ENCODE data around the gene RARRES2.
"Not testable (repeated sequence)": the region's sequence is repeated elsewhere in the genome, so short reads cannot be mapped to it uniquely, and the experiment has no call there.

Gene RARRES2

DNA sequence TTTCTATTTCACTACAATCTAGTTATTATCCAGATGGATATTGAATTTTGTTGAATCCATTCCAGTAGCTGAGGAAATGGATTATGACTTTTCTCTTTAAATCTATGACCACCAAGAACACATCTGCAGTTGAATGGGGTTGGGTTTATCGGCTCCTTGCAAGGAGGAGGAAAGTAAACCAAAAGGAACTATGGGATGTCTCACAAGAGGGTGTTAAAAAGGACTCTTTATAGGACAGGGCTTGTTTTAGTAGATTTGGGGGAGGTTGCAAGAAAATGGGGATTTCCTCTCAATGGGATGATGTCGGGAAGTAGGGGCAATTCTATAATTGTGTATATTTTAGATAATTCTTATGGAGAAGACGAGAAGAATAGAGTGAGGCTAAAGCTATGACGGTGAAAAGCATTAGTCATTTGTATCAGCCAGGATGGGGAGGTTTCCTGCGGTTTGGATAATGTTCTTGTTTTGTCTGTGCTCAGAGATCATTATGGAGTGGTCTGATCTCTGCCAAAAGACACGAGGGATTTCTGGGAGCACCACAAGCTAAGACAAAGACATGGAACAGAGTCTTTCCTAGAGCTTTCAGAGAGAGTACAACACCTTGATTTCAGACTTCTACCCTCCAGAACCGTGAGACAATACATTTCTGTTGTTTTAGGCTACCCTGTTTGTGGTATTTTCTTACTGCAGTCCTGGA, 23.5 kb downstream of the RARRES2 start:
- no peak for DNase-seq (ENCODE audit: low read depth in 2 of 2)

GRCh38 chr7:150316987-150317386, 24.4 kb downstream of the RARRES2 start:
- DNase-seq (ENCODE audit: low read depth in 2 of 2), result not testable (repeated sequence)

DNA sequence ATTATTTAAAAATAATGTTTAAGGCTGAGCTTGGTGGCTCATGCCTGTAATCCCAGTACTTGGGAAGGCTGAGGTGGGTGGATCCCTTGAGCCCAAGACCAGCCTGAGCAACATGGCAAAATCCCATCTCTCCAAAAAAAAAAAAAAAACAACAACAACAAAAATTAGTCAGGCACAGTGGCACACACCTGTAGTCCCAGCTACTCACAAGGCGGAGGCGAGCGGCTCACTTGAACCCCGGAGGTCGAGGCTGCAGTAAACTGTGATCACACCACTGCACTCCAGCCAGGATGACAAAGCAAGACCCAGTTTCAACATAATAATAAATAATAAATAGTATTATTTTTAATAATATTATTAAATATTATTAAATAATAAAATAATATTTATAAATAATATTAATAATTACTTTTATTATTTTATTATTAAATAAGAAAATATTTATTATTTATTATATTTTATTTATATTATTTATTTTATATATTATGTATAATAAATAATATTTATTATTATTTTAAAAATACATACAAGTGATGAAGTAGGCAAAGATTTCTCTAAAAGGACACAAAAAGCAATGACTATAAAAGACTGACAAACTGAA, 26.7 kb downstream of the RARRES2 start:
- no peak for DNase-seq (ENCODE audit: low read depth in 2 of 2)

DNA sequence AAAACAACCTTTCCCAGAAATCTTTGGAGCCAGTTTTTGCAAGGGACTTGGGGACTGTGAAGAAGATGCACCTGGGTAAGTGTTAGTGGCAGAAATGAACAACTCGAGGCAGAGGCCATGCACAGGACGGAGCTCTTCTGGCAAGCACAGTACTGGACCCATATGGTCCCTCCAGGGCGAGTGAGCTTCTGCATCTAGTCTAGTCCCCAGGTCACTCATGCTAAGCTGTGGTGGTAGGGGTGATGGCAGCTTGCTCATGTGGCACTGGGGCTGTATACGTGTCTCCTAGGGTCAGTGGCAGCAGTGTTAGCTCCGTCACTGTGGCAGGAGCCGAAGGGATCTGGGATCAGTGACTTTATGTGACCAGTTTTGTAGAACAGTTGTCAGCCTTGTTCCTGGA, 27.6 kb downstream of the RARRES2 start:
- no peak for DNase-seq (ENCODE audit: low read depth in 2 of 2)

DNA sequence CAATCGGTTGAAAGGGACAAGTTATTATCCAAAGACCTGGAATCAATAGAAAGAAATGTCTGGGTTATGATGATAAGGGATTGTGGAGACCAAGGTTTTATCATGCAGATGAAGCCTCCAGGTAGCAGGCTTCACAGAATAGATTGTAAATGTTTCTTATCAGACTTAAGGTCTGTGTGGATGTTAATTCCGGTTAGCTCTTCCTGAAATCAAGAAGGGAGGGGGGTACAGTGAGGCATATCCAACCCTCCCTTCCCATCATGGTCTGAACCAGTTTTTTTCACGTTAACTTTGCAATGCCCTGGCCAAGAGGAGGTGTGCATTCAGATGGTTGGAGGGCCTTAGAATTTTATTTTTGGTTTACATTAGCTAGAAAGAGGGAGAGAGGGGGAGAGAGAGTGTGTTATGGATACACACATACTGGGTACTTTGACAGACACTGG, 28.0 kb downstream of the RARRES2 start:
- DNase-seq (ENCODE audit: low read depth in 2 of 2), result no peak

DNA sequence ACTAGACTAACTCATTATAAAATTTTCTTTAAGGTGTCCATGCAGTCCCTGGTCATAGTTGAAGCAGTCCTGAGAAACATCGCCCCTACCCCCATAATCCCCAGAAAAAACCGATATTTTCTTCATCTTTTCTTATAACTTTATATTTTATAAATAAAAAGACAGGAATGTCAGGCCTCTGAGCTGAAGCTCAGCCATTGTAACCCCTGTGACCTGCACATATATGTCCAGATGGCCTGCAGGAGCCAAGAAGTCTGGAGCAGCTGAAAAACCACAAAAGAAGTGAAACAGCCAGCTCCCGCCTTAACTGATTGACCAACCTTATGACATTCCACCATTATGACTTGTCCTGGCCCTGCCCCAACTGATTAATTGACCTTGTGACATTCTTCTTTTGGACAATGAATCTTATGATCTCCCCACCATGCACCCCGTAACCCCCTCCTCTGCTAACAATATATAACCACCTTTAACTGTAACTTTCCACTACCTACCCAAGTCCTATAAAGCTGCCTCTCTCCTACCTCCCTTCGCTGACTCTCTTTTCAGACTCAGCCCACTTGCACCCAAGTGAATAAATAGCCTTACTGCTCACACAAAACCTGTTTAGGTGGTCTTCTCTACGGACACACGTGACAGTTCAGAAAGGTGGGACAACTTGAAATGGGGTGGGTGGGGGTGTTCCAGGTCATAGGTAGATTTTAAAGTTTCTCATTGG, 28.6 kb downstream of the RARRES2 start:
- not testable (repeated sequence) for DNase-seq (ENCODE audit: low read depth in 2 of 2)

DNA sequence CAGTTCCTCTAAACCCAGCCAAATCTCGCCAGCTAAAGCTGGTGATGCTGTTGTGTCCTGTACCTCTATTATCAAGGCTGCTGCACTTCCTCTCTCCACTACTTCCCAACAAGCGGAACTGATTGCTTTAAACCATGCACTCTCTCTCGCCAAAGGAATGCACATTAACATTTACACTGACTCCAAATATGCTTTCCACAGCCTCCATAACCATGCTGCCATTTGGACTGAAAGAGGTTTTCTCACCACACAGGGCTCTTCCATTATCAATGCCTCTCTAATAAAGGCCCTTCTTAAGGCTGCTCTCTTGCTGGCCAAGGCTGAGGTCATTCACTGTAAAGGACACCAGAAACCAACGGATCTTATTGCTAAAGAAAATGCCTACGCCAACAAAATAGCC, 29.7 kb downstream of the RARRES2 start:
- DNase-seq (ENCODE audit: low read depth in 2 of 2), result no peak

DNA sequence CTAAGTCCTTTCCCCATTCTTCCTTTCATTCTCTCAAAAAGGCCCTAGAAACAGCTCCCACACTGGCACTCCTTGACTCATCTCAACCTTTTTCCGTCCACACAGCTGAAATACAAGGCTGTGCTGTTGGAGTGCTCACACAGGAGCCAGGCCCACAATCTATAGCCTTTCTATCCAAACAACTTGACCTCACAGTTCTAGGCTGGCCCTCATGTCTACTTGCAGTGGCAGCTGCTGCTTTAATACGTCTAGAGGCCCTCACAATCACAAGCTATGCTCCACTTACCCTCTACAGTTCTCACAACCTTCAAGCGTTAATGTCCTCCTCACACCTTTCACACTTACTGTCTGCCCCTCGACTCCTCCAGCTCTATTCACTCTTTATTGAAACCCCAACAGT, 30.3 kb downstream of the RARRES2 start:
- DNase-seq (ENCODE audit: low read depth in 2 of 2), result no peak

DNA sequence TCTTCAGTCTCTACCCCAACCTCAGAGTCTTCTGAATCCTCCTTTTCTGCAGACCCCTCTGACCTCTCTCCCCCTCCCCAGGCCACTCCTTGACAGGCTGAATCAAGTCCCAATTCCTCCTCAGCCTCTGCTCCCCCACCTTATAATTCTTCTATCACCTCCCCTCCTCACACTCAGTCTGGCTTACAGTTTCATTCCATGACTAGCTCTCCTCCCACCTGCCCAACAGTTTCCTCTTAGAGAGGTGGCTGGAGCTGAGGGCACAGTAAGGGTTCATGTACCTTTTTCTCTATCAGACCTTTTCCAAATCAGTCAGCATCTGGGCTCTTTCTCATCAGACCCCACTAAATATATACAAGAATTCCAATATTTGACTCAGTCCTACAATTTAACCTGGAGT, 32.9 kb downstream of the RARRES2 start:
- no peak for DNase-seq (ENCODE audit: low read depth in 2 of 2)

- no peak for DNase-seq (ENCODE audit: low read depth in 2 of 2)
Measured at GRCh38 chr7:150307904-150308303, 33.5 kb downstream of the RARRES2 start.

DNA sequence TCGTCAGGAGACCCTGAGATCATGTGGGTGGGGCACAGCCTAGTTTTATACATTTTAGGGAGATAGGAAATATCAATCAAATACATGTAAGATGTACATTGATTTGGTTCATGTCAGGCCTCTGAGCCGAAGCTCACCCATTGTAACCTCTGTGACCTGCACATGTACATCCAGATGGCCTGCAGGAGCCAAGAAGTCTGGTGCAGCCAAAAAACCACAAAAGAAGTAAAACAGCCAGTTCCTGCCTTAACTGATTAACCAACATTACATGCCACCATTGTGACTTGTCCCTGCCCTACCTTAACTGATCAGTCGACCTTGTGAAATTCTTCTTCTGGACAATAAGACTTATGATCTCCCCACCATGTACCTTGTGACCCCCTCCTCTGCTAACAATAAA, 34.3 kb downstream of the RARRES2 start:
- no peak for DNase-seq (ENCODE audit: low read depth in 2 of 2)

- not testable (repeated sequence) for DNase-seq (ENCODE audit: low read depth in 2 of 2)
Measured at GRCh38 chr7:150306377-150306776, 35.1 kb downstream of the RARRES2 start.

DNA sequence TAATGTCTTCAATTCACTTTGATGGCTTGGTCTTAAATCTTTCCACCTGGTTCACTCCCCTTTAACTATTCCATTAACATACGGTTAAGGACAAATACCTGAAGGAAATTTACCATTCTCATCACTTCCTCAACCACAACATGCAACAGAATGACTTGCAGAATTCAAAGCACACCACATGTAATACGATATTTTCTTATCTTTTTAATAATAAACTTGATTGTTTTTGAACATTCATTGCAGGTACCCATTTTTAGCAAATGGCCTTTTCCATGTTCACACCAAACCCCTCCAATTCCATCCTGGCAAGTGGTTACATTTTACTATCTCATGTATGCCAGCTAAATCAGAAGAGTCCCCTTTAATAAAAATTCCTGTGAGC, 35.5 kb downstream of the RARRES2 start:
- DNase-seq (ENCODE audit: low read depth in 2 of 2), result not testable (repeated sequence)

GRCh38 chr7:150305259-150305902, 36.0 kb downstream of the RARRES2 start:
- DNase-seq (ENCODE audit: low read depth in 2 of 2), result not testable (repeated sequence)

DNA sequence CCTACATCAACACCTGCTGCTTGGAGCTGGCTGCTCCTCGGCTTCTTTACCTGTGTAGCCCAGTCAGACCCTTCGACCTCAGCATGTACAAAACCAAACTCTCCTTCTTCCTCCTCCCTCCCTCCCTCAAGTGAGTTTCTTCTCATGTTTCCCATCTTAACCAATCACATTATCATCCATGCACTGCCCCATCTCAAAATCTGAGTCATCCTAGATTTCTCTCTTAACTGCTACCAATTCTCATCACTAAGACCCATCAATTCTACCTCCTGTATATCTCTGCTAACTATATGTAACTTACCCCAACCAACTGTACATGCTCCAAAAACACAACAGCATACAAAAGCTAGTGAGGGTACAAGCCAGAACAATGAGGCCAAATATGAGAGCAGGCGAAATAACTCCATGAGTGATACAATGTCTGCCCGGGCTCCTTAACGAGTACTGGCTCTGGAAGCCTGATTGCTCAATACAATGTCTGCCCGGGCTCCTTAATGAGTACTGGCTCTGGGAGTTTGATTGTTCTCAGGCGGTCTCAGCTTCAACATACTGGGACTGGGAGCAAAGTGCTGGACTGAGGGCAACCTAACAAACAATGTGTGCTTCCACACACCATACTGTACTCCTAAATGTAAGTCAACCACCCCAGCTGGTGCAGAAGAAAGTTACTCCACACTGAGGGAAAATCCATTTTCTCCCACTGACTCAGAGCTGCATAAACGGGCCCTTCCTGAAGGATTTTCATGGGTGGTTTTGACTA, 36.8 kb downstream of the RARRES2 start:
- not testable (repeated sequence) for DNase-seq (ENCODE audit: low read depth in 2 of 2)

DNA sequence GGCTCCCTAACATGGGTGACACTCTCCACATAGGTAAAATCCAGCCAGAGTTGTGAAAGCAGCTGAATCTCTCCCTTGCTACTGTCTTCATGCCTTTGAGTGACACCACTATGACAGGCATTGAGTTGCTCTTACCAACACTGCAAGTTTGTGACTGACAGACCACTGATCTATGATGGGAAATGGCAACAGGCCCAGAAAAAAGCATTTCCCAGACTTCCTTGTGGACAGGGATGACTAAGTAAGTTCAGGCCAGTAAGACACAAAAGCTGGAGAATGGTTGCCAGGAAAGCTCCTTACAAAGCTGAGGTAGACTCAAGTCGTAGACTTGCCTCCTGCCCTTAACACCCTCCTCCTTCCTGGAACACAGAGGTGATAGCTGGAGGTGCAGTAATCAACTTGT, 38.5 kb downstream of the RARRES2 start:
- not testable (repeated sequence) for DNase-seq (ENCODE audit: low read depth in 2 of 2)

- not testable (repeated sequence) for DNase-seq (ENCODE audit: low read depth in 2 of 2)
Measured at GRCh38 chr7:150297978-150298377, 43.5 kb downstream of the RARRES2 start.

GRCh38 chr7:150296802-150297201, 44.6 kb downstream of the RARRES2 start:
- DNase-seq (ENCODE audit: low read depth in 2 of 2), result not testable (repeated sequence)

- not testable (repeated sequence) for DNase-seq (ENCODE audit: low read depth in 2 of 2)
Measured at GRCh38 chr7:150295614-150296013, 45.8 kb downstream of the RARRES2 start.

GRCh38 chr7:150295027-150295426, 46.4 kb downstream of the RARRES2 start:
- DNase-seq (ENCODE audit: low read depth in 2 of 2), result not testable (repeated sequence)

DNA sequence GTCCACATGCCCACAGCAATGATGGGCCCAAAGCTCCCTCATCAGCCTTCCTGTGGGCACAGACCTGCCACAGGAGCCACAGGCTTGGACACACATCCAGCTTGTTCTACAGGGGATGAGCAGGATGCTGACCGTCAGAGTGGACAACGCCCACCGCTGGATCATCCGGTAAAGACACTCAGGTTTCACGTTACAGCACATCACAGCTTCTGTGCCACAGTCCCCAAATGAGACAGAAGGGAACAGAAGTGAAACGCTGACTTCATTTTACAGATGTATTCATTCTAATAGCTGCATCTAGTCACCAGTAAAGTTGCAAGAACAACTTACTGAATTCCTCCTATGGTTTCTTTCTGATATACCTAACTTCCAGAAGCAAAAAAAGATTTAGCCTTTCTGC, 51.1 kb downstream of the RARRES2 start:
- DNase-seq (ENCODE audit: low read depth in 2 of 2), result not testable (repeated sequence)

DNA sequence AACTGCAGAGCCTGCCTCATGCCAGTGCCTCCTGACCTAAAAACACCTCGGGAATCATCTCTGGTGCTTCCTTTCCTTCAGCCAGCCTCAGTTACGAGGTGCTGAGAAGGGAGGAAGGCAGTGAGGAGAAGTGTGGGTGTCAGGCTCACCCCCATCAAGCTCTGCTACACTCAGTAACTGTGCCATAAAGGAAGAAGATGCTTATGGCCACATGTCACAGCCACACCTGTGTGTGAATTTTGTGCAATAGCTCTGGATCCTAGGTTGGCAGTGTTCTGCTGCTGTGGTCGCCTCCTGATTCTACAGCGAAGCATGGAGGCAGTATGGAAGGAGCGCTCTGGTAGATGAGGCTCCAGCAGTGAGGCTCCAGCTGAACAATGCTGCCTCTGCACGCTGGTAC, 52.6 kb downstream of the RARRES2 start:
- not testable (repeated sequence) for DNase-seq (ENCODE audit: low read depth in 2 of 2)

Measured in activated CD8-positive, alpha-beta memory T cell treated with anti-CD3 and anti-CD28 coated beads for 4 hours (primary cell).